HCT116 (cell line): ENCODE results near the gene BTG1.

Experiments used
- CBX3 ChIP-seq: IDR thresholded peaks from 2 replicates; pipeline ENCODE4 v1.6.1; 2012; ENCODE audit warnings: low read depth
- CEBPB ChIP-seq: IDR thresholded peaks from 2 replicates; pipeline ENCODE4 v1.6.1; 2012; ENCODE audit warnings: low read depth
- CTCF ChIP-seq, 3 experiments: fragments of 200-600 bp in 1 of 3; sonication (generic) in 1 of 3; IDR thresholded peaks in 2 of 3; conservative IDR thresholded peaks in 1 of 3; 2 replicates each; pipeline ENCODE4 v1.5.1; 2012 to 2017; ENCODE audit warnings: low read depth in 2 of 3, low read length in 2 of 3, antibody characterized with exemption in 1 of 3, borderline replicate concordance in 1 of 3, control low read depth in 1 of 3, mild to moderate bottlenecking in 1 of 3, mixed read lengths in 1 of 3, mixed run types in 1 of 3, moderate library complexity in 1 of 3; ENCODE audit not compliant: insufficient read depth in 1 of 3
- EZH2phosphoT487 ChIP-seq: fragments of 200-600 bp; IDR thresholded peaks from 2 replicates; pipeline ENCODE4 v1.6.1; 2018; ENCODE audit warnings: antibody characterized with exemption, borderline replicate concordance
- POLR2A ChIP-seq: IDR thresholded peaks from 2 replicates; pipeline ENCODE4 v1.7.0; 2011; ENCODE audit warnings: borderline replicate concordance; ENCODE audit not compliant: insufficient read depth, insufficient read length; ENCODE audit errors: extremely low read depth
- TCF7L2 ChIP-seq: IDR thresholded peaks from 2 replicates; pipeline ENCODE4 v1.7.0; 2011; ENCODE audit warnings: borderline replicate concordance, inconsistent platforms; ENCODE audit not compliant: insufficient read depth, insufficient read length; ENCODE audit errors: extremely low read depth
- ZNF274 ChIP-seq: fragments of 200-500 bp; sonication (Bioruptor generic); IDR thresholded peaks from 2 replicates; pipeline ENCODE4 v1.6.1; 2014; ENCODE audit warnings: mild to moderate bottlenecking, low read depth, low read length, inconsistent platforms
- TF ChIP-seq, protein P1 (sequence below): IDR thresholded peaks from 2 replicates; pipeline ENCODE4 v1.6.1; 2012; ENCODE audit warnings: low read depth
- TF ChIP-seq, protein P2 (sequence below): IDR thresholded peaks from 2 replicates; pipeline ENCODE4 v1.6.1; 2011; ENCODE audit warnings: mild to moderate bottlenecking, low read length, moderate library complexity; ENCODE audit not compliant: insufficient replicate concordance; ENCODE audit errors: extremely low read depth

DNA sequence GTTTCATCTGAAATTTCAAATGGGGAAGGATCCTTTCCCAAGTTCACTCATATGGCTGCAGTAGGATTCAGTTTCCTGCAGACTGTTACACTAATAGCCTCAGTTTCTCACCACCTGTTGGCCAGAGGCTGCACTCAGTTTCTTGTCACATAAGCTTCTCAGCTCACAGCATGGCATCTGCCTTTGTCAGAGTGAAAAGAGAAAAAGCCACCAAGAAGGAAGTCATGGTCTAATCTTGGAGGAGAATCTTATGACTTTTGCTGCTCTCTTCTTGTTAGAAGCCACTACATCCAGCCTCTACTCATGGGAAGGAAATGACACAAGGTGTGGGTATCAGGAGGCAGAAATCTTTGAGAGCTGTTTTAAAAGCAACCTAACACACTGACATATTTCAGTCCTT is 39.4 kb upstream of the BTG1 start:
- no peak for TF ChIP-seq CBX3
- TF ChIP-seq, protein P1, sequence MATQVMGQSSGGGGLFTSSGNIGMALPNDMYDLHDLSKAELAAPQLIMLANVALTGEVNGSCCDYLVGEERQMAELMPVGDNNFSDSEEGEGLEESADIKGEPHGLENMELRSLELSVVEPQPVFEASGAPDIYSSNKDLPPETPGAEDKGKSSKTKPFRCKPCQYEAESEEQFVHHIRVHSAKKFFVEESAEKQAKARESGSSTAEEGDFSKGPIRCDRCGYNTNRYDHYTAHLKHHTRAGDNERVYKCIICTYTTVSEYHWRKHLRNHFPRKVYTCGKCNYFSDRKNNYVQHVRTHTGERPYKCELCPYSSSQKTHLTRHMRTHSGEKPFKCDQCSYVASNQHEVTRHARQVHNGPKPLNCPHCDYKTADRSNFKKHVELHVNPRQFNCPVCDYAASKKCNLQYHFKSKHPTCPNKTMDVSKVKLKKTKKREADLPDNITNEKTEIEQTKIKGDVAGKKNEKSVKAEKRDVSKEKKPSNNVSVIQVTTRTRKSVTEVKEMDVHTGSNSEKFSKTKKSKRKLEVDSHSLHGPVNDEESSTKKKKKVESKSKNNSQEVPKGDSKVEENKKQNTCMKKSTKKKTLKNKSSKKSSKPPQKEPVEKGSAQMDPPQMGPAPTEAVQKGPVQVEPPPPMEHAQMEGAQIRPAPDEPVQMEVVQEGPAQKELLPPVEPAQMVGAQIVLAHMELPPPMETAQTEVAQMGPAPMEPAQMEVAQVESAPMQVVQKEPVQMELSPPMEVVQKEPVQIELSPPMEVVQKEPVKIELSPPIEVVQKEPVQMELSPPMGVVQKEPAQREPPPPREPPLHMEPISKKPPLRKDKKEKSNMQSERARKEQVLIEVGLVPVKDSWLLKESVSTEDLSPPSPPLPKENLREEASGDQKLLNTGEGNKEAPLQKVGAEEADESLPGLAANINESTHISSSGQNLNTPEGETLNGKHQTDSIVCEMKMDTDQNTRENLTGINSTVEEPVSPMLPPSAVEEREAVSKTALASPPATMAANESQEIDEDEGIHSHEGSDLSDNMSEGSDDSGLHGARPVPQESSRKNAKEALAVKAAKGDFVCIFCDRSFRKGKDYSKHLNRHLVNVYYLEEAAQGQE = no peak
- TF ChIP-seq CTCF (IDR thresholded peaks at IDR 0.05 in 2 of 3, conservative IDR thresholded peaks at IDR 0.05 in 1 of 3; ENCODE audit: borderline replicate concordance in 1 of 3, insufficient read depth in 1 of 3, low read depth in 2 of 3, low read length in 2 of 3) = no peak
- no peak for TF ChIP-seq POLR2A
- no peak for TF ChIP-seq TCF7L2
- TF ChIP-seq, protein P2, sequence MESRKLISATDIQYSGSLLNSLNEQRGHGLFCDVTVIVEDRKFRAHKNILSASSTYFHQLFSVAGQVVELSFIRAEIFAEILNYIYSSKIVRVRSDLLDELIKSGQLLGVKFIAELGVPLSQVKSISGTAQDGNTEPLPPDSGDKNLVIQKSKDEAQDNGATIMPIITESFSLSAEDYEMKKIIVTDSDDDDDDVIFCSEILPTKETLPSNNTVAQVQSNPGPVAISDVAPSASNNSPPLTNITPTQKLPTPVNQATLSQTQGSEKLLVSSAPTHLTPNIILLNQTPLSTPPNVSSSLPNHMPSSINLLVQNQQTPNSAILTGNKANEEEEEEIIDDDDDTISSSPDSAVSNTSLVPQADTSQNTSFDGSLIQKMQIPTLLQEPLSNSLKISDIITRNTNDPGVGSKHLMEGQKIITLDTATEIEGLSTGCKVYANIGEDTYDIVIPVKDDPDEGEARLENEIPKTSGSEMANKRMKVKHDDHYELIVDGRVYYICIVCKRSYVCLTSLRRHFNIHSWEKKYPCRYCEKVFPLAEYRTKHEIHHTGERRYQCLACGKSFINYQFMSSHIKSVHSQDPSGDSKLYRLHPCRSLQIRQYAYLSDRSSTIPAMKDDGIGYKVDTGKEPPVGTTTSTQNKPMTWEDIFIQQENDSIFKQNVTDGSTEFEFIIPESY = no peak
- TF ChIP-seq CEBPB = no peak
- no peak for TF ChIP-seq ZNF274
- TF ChIP-seq EZH2phosphoT487 = no peak
